ENCODE measurements around the gene MGAT5B. TPM values are rescaled to one million over a fixed set of nuclear protein-coding genes. Genes with fewer than 3 reads are reported as not detected.

MGAT5B gene
- total and polyA plus RNA-seq, 2 of the 13 experiments (the other 11 are each of a cell fraction or from before 2014, with no cell fraction given), result 0.07 to 0.13 TPM

GRCh38 chr17:76989519-76989918 lies 121.3 kb downstream of the MGAT5B start:
- BruUV-seq (replicated peaks), result no TSS peak
- DNase-seq (ENCODE audit: low spot score) (no peak), ATAC-seq (no peak), FAIRE-seq (no peak)
- CTCF ChIA-PET (ENCODE audit: low intra/inter-chr PET ratio, low total read pairs), result no interaction called here
- Histone ChIP-seq H3K4me3 (replicated peaks in 1 of 3; ENCODE audit: insufficient read depth in 1 of 3, low read depth in 2 of 3, low read length in 3 of 3) (no peak overlapping the region), H4K20me1 (ENCODE audit: insufficient read depth, low read length) (no peaks in the 10 kb centered on the region), H3K79me2 (ENCODE audit: insufficient read depth, low read length) (no peaks in the 10 kb centered on the region), H2AFZ (ENCODE audit: low read length) (no peak overlapping the region), H3K27me3 (ENCODE audit: control insufficient read depth in 1 of 2, insufficient read depth in 2 of 2, low read length in 2 of 2) (peaks cover 5 to 55% of the 10 kb centered on the region in 2 experiments), H3K27ac (ENCODE audit: extremely low read length, insufficient read depth, low read length) (no peak overlapping the region), H3K9ac (ENCODE audit: insufficient read depth, low read depth, low read length) (no peak overlapping the region), H3K9me3 (ENCODE audit: low read length) (no peaks in the 10 kb centered on the region), H3K4me2 (ENCODE audit: low read depth, low read length) (no peak overlapping the region), H3K4me1 (ENCODE audit: insufficient read depth, low read length) (peaks cover 31% of the 10 kb centered on the region), H3K36me3 (replicated peaks in 1 of 2; ENCODE audit: control insufficient read depth in 1 of 2, insufficient read depth in 2 of 2, low read length in 2 of 2) (no peaks in the 10 kb centered on the region)
- WGBS (ENCODE audit: low lambda C conversion rate), result 13% methylated on average over 5 of the region's 5 CpGs
- intact Hi-C loops (cut with micrococcal nuclease; ENCODE audit: unreplicated experiment) (no loop called here), in situ Hi-C loops (cut with HindIII; ENCODE audit: extremely low pct_ligation_motif_present, low pct_unique_long_range_greater_than_20kb) (no loop called here)
- TF ChIP-seq, protein P1, sequence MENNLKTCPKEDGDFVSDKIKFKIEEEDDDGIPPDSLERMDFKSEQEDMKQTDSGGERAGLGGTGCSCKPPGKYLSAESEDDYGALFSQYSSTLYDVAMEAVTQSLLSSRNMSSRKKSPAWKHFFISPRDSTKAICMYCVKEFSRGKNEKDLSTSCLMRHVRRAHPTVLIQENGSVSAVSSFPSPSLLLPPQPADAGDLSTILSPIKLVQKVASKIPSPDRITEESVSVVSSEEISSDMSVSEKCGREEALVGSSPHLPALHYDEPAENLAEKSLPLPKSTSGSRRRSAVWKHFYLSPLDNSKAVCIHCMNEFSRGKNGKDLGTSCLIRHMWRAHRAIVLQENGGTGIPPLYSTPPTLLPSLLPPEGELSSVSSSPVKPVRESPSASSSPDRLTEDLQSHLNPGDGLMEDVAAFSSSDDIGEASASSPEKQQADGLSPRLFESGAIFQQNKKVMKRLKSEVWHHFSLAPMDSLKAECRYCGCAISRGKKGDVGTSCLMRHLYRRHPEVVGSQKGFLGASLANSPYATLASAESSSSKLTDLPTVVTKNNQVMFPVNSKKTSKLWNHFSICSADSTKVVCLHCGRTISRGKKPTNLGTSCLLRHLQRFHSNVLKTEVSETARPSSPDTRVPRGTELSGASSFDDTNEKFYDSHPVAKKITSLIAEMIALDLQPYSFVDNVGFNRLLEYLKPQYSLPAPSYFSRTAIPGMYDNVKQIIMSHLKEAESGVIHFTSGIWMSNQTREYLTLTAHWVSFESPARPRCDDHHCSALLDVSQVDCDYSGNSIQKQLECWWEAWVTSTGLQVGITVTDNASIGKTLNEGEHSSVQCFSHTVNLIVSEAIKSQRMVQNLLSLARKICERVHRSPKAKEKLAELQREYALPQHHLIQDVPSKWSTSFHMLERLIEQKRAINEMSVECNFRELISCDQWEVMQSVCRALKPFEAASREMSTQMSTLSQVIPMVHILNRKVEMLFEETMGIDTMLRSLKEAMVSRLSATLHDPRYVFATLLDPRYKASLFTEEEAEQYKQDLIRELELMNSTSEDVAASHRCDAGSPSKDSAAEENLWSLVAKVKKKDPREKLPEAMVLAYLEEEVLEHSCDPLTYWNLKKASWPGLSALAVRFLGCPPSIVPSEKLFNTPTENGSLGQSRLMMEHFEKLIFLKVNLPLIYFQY (CRISPR knock-in tag; IDR thresholded peaks at IDR 0.05; ENCODE audit: borderline replicate concordance), result no peak
- TF ChIP-seq MTF1 (CRISPR knock-in tag; IDR thresholded peaks at IDR 0.05), result no peak
- TF ChIP-seq RARG (CRISPR knock-in tag; IDR thresholded peaks at IDR 0.05; ENCODE audit: low read depth), result no peak
- POLR2A ChIA-PET, result no interaction called here

DNA sequence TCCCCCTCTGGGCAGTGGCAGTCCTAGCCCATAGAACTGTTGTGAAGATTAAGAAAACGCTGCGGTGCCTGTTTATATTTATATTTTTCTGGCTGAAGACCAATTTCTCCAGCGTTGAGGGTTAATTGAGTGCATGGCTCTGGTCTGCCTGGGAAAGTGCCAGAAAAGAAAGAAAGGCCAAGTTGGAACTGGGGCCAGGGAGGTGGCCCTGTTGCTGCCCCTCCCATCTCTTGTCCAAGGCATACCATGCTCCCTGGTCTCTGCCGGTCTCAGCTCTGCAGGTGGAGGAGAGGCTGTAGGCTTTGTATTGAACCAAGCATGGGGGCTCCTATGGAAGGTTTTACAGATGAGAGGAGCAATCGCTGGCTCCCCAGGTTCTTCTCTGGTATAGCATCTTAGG lies 124.7 kb downstream of the MGAT5B start:
- no peaks in the 10 kb centered on the region for H4K20me1 ChIP-seq (ENCODE audit: insufficient read depth, low read length)
- no TSS peak for BruUV-seq (replicated peaks)
- WGBS (ENCODE audit: low lambda C conversion rate), result 6% methylated on average over 5 of the region's 5 CpGs
- ATAC-seq (no peak), FAIRE-seq (no peak), DNase-seq (ENCODE audit: low spot score) (no peak)
- H3K36me3 ChIP-seq (replicated peaks in 1 of 2; ENCODE audit: control insufficient read depth in 1 of 2, insufficient read depth in 2 of 2, low read length in 2 of 2), result no peaks in the 10 kb centered on the region
- in situ Hi-C loops (cut with HindIII; ENCODE audit: extremely low pct_ligation_motif_present, low pct_unique_long_range_greater_than_20kb) (no loop called here), intact Hi-C loops (cut with micrococcal nuclease; ENCODE audit: unreplicated experiment) (no loop called here)
- peaks cover 51% of the 10 kb centered on the region for H3K4me1 ChIP-seq (ENCODE audit: insufficient read depth, low read length)
- ChIA-PET CTCF (ENCODE audit: low intra/inter-chr PET ratio, low total read pairs) (no interaction called here), POLR2A (interaction anchor here (1.7 kb wide), 1 partner anchor 9 kb away, joined by 4 read pairs; no protein-coding TSS in a partner anchor)
- peaks cover 2 to 38% of the 10 kb centered on the region in 2 experiments; a peak in 4 of 5 replicates for H3K27me3 ChIP-seq (ENCODE audit: control insufficient read depth in 1 of 2, insufficient read depth in 2 of 2, low read length in 2 of 2)
- H3K4me2 ChIP-seq (ENCODE audit: low read depth, low read length), result no peak overlapping the region
- no peak overlapping the region for H3K27ac ChIP-seq (ENCODE audit: extremely low read length, insufficient read depth, low read length)
- TF ChIP-seq SNAPC5 (CRISPR knock-in tag; IDR thresholded peaks at IDR 0.05; ENCODE audit: borderline replicate concordance) (no peak), IKZF4 (CRISPR knock-in tag; IDR thresholded peaks at IDR 0.05; ENCODE audit: borderline replicate concordance, low read depth, not compliant biosample characterization) (no peak), PLRG1 (conservative IDR thresholded peaks at IDR 0.05) (no peak), TCF7 (IDR thresholded peaks at IDR 0.05; ENCODE audit: low read depth) (no peak), ZNF33B (CRISPR knock-in tag; IDR thresholded peaks at IDR 0.05) (no peak), ZNF83 (CRISPR knock-in tag; IDR thresholded peaks at IDR 0.05; ENCODE audit: borderline replicate concordance) (no peak)
- TF ChIP-seq, protein P2, sequence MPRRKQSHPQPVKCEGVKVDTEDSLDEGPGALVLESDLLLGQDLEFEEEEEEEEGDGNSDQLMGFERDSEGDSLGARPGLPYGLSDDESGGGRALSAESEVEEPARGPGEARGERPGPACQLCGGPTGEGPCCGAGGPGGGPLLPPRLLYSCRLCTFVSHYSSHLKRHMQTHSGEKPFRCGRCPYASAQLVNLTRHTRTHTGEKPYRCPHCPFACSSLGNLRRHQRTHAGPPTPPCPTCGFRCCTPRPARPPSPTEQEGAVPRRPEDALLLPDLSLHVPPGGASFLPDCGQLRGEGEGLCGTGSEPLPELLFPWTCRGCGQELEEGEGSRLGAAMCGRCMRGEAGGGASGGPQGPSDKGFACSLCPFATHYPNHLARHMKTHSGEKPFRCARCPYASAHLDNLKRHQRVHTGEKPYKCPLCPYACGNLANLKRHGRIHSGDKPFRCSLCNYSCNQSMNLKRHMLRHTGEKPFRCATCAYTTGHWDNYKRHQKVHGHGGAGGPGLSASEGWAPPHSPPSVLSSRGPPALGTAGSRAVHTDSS (CRISPR knock-in tag; conservative IDR thresholded peaks at IDR 0.05), result no peak
- H3K9ac ChIP-seq (ENCODE audit: insufficient read depth, low read depth, low read length), result no peak overlapping the region
- no peak overlapping the region for H3K4me3 ChIP-seq (replicated peaks in 1 of 3; ENCODE audit: insufficient read depth in 1 of 3, low read depth in 2 of 3, low read length in 3 of 3)
- H3K9me3 ChIP-seq (ENCODE audit: low read length), result no peaks in the 10 kb centered on the region
- no peaks in the 10 kb centered on the region for H3K79me2 ChIP-seq (ENCODE audit: insufficient read depth, low read length)
- no peak overlapping the region for H2AFZ ChIP-seq (ENCODE audit: low read length)

All from HepG2 (cell line).